PC-9 (cell line): ENCODE results near the gene RIMBP2. TPM values are rescaled to one million over a fixed set of nuclear protein-coding genes. Genes with fewer than 3 reads are reported as not detected.

Experiments used
- BruUV-seq: library from RNA; stranded (reverse); fragments of 400-500 nt; replicated peaks from 2 replicates; lab custom pipeline; 2021; lab: Mats Ljungman, UMichigan
- CTCF ChIA-PET: fragments of 300-600 bp; sonication (Branson Sonifier 250); formaldehyde crosslinking; loops from one replicate; lab custom pipeline; 2022; ENCODE audit warnings: antibody characterized with exemption; lab: Charles Lee
- POLR2A ChIA-PET: fragments of 300-600 bp; sonication (Branson Sonifier 250); formaldehyde crosslinking; loops from one replicate; lab custom pipeline; 2022; ENCODE audit warnings: antibody characterized with exemption; ENCODE audit not compliant: unreplicated experiment; lab: Charles Lee
- DNase-seq, 2 experiments: peaks; one replicate each; pipeline versions ENCODE4 v3.0.0 to v3.0.0-alpha.2; 2015 to 2022; ENCODE audit warnings: mixed read lengths in 1 of 2
- H2AFZ ChIP-seq: fragments of 200-600 bp; sonication (generic); 2 replicates; pipeline ENCODE4 v1.8.1; 2017; ENCODE audit warnings: antibody characterized with exemption
- H3F3A ChIP-seq: fragments of 200-600 bp; sonication (generic); 2 replicates; pipeline ENCODE4 v1.8.1; 2017; ENCODE audit warnings: antibody characterized with exemption, mild to moderate bottlenecking, low read depth; ENCODE audit not compliant: insufficient read depth
- H3K27ac ChIP-seq: fragments of 200-600 bp; sonication (generic); 2 replicates; pipeline ENCODE4 v1.6.1; 2016; ENCODE audit warnings: mixed run types
- H3K27me3 ChIP-seq: fragments of 200-600 bp; sonication (generic); 2 replicates; pipeline ENCODE4 v1.6.1; 2016; ENCODE audit warnings: low read depth, mixed run types; ENCODE audit not compliant: insufficient read depth
- H3K36me3 ChIP-seq: fragments of 200-600 bp; sonication (generic); 2 replicates; pipeline ENCODE4 v1.6.1; 2016; ENCODE audit warnings: low read depth, mixed run types
- H3K4me1 ChIP-seq: fragments of 200-600 bp; sonication (generic); replicated peaks from 2 replicates; pipeline ENCODE4 v1.6.1; 2016; ENCODE audit warnings: mixed run types; ENCODE audit not compliant: insufficient read depth
- H3K4me2 ChIP-seq: fragments of 200-600 bp; sonication (generic); 2 replicates; pipeline ENCODE4 v1.6.1; 2017; ENCODE audit warnings: mixed run types
- H3K4me3 ChIP-seq: fragments of 200-600 bp; sonication (generic); 2 replicates; pipeline ENCODE4 v1.6.1; 2016; ENCODE audit warnings: mixed run types
- H3K79me2 ChIP-seq: fragments of 200-600 bp; sonication (generic); 2 replicates; pipeline ENCODE4 v1.6.1; 2017; ENCODE audit warnings: low read depth, mixed run types
- H3K9me2 ChIP-seq: fragments of 200-600 bp; sonication (generic); 2 replicates; pipeline ENCODE4 v1.8.1; 2017; ENCODE audit warnings: mild to moderate bottlenecking; ENCODE audit not compliant: insufficient read depth
- H3K9me3 ChIP-seq: fragments of 200-600 bp; sonication (generic); 2 replicates; pipeline ENCODE4 v1.8.1; 2016; ENCODE audit warnings: low read depth; ENCODE audit not compliant: insufficient read depth
- H4K20me1 ChIP-seq: fragments of 200-600 bp; sonication (generic); 2 replicates; pipeline ENCODE4 v1.8.1; 2017; ENCODE audit not compliant: insufficient read depth
- EZH2 ChIP-seq: fragments of 200-600 bp; sonication (generic); IDR thresholded peaks from 2 replicates; pipeline ENCODE4 v1.8.0; 2017; ENCODE audit warnings: antibody characterized with exemption, low read depth
- intact Hi-C: fragments of 100-400 bp; cut with micrococcal nuclease; formaldehyde crosslinking; loops from one replicate; pipeline ENCODE4 v1.10.0; 2022; ENCODE audit not compliant: unreplicated experiment
- total RNA-seq: library from RNA; stranded (reverse); gene quantifications from 2 replicates; pipeline ENCODE4 v1.2.3, GENCODE V29; 2021
- TF ChIP-seq, protein P1 (sequence below): fragments of 200-600 bp; sonication (generic); conservative IDR thresholded peaks from 2 replicates; pipeline ENCODE4 v1.6.1; 2017; ENCODE audit warnings: mixed run types, antibody characterized with exemption, mild to moderate bottlenecking, moderate library complexity

RIMBP2 gene
- total RNA-seq, 1 experiment from 2014 or later: not detected

- Histone ChIP-seq H3F3A (no peaks in the 10 kb centered on the region), H3K36me3 (no peaks in the 10 kb centered on the region), H3K79me2 (no peaks in the 10 kb centered on the region), H3K9me3 (no peaks in the 10 kb centered on the region), H3K4me3 (no peak overlapping the region), H3K27ac (no peak overlapping the region), H3K9me2 (no peaks in the 10 kb centered on the region), H2AFZ (no peak overlapping the region), H4K20me1 (no peaks in the 10 kb centered on the region), H3K4me1 (no peaks in the 10 kb centered on the region), H3K4me2 (no peak overlapping the region), H3K27me3 (peaks cover 77% of the 10 kb centered on the region)
- ChIA-PET POLR2A (no interaction called here), CTCF (no interaction called here)
- TF ChIP-seq, protein P1, sequence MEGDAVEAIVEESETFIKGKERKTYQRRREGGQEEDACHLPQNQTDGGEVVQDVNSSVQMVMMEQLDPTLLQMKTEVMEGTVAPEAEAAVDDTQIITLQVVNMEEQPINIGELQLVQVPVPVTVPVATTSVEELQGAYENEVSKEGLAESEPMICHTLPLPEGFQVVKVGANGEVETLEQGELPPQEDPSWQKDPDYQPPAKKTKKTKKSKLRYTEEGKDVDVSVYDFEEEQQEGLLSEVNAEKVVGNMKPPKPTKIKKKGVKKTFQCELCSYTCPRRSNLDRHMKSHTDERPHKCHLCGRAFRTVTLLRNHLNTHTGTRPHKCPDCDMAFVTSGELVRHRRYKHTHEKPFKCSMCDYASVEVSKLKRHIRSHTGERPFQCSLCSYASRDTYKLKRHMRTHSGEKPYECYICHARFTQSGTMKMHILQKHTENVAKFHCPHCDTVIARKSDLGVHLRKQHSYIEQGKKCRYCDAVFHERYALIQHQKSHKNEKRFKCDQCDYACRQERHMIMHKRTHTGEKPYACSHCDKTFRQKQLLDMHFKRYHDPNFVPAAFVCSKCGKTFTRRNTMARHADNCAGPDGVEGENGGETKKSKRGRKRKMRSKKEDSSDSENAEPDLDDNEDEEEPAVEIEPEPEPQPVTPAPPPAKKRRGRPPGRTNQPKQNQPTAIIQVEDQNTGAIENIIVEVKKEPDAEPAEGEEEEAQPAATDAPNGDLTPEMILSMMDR: no peak
- no peak for TF ChIP-seq EZH2
- BruUV-seq: no TSS peak
- intact Hi-C loops: no loop called here
- no peak for DNase-seq
These were observed 226.8 kb downstream of the RIMBP2 start for GRCh38 chr12:130489293-130489692.

DNA sequence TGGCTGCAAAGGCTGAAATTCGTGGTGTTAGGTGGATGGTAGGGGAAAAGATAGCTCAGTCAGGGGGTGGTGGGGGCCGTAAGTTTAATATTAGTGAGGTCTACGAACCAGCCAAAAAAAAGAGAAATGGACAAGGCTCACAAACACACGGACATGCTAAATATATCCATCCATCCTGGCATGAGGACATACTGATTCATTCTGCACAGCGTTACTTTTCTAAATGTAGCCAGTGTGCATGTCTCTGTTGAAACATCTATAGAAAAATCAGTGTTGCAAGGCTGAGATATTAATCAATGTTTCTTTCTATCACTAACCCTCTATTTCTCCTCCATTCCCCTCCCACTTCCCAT lies 227.8 kb downstream of the RIMBP2 start:
- Histone ChIP-seq H3F3A (no peaks in the 10 kb centered on the region), H3K27me3 (peaks cover 77% of the 10 kb centered on the region), H3K9me2 (no peaks in the 10 kb centered on the region), H3K4me3 (no peak overlapping the region), H2AFZ (no peak overlapping the region), H3K9me3 (no peaks in the 10 kb centered on the region), H3K36me3 (no peaks in the 10 kb centered on the region), H3K79me2 (no peaks in the 10 kb centered on the region), H4K20me1 (no peaks in the 10 kb centered on the region), H3K4me1 (no peaks in the 10 kb centered on the region), H3K4me2 (no peak overlapping the region), H3K27ac (no peak overlapping the region)
- TF ChIP-seq, protein P1: no peak
- no peak for TF ChIP-seq EZH2
- POLR2A ChIA-PET: no interaction called here
- DNase-seq: no peak
- CTCF ChIA-PET: no interaction called here
- BruUV-seq: no TSS peak
- intact Hi-C loops: no loop called here

- Histone ChIP-seq H3K4me2 (no peak overlapping the region), H3K4me3 (no peak overlapping the region), H3K9me2 (no peaks in the 10 kb centered on the region), H3K9me3 (no peaks in the 10 kb centered on the region), H3K27me3 (peaks cover 71% of the 10 kb centered on the region), H3F3A (no peaks in the 10 kb centered on the region), H2AFZ (no peak overlapping the region), H3K79me2 (no peaks in the 10 kb centered on the region), H3K4me1 (no peaks in the 10 kb centered on the region), H4K20me1 (no peaks in the 10 kb centered on the region), H3K36me3 (no peaks in the 10 kb centered on the region), H3K27ac (no peak overlapping the region)
- BruUV-seq: no TSS peak
- DNase-seq: no peak
- ChIA-PET CTCF (no interaction called here), POLR2A (no interaction called here)
- intact Hi-C loops: no loop called here
- TF ChIP-seq, protein P1: no peak
- no peak for TF ChIP-seq EZH2
These were observed 228.3 kb downstream of the RIMBP2 start for GRCh38 chr12:130487636-130488357.
